Measurements from ENCODE around the gene TEX51. TPM values are rescaled to one million over a fixed set of nuclear protein-coding genes. Genes with fewer than 3 reads are reported as not detected.

TEX51 gene
- total RNA-seq, 1 experiment from 2014 or later: not detected

DNA sequence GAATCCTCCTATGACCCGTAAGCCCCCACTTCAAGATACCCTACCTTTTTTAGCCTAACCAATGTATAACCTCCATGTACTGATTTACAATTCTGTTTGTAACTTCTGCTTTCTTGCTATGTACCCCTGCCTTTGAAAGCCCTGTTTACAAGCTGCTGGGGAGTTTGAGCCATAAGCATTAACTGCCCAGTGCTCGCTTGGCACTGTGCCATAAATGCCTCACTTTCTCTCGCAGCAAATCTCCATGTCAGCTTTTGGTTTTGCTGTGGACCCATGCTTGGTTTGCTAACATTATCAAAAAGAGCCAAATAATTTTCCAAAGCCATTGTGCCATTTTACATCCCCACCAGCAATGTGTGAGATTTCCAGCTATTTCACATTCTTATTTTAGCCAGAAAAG, 51.8 kb downstream of the TEX51 start:
- DNase-seq (ENCODE audit: low read depth): no peak

Other genes starting within 250 kb of the TEX51 start
- gene GYPC, start 242.7 kb upstream of the TEX51 start, total RNA-seq (2014; rRNA removed): 38.4 and 60.9 TPM in 2 replicates
- gene BIN1, start 208.3 kb downstream of the TEX51 start, total RNA-seq (2014; rRNA removed): 139 and 174 TPM in 2 replicates

Data from LHCN-M2 (cell line).